Uterus (tissue), 4 donors: ENCODE data around the gene ZNF708. TPM values are rescaled to one million over a fixed set of nuclear protein-coding genes. Genes with fewer than 3 reads are reported as not detected.
"Not testable (repeated sequence)": the region's sequence is repeated elsewhere in the genome, so short reads cannot be mapped to it uniquely, and the experiment has no call there.

Experiments used
- DNase-seq, 2 donors: peaks; one replicate each; pipeline ENCODE4 v3.0.0-alpha.2; 2019 to 2020
- H3K27ac ChIP-seq, 2 donors: fragments of 200-600 bp; sonication (generic); 1 replicate in 1 of 2; 2 replicates in 1 of 2; pipeline ENCODE4 v1.5.1; 2016 to 2018
- H3K27me3 ChIP-seq, 2 donors: fragments of 200-600 bp; sonication (generic); one replicate each; pipeline ENCODE4 v1.5.1; 2018 to 2019; ENCODE audit warnings: control low read depth in 1 of 2
- H3K36me3 ChIP-seq, 2 donors: fragments of 200-600 bp; sonication (generic); one replicate each; pipeline ENCODE4 v1.5.1; 2019; ENCODE audit warnings: control low read depth in 1 of 2
- H3K4me1 ChIP-seq, 2 donors: fragments of 200-600 bp; sonication (generic); one replicate each; pipeline ENCODE4 v1.5.1; 2018 to 2019; ENCODE audit warnings: control low read depth in 1 of 2
- H3K4me3 ChIP-seq, 2 donors: fragments of 200-600 bp; sonication (generic); 1 replicate in 1 of 2; 2 replicates in 1 of 2; pipeline ENCODE4 v1.5.1; 2018 to 2019; ENCODE audit warnings: mild to moderate bottlenecking in 1 of 2
- H3K9me3 ChIP-seq, 2 donors: fragments of 200-600 bp; sonication (generic); one replicate each; pipeline ENCODE4 v1.5.1; 2019; ENCODE audit warnings: control low read depth in 1 of 2
- CTCF ChIP-seq, 4 experiments: fragments of 200-600 bp in 2 of 4; fragments of 450-650 bp in 2 of 4; sonication (generic) in 2 of 4; IDR thresholded peaks; one replicate each; pipeline ENCODE4 v1.5.1; 2016 to 2019; ENCODE audit warnings: antibody characterized with exemption in 4 of 4, mild to moderate bottlenecking in 2 of 4, moderate library complexity in 1 of 4
- POLR2A ChIP-seq, 2 donors: fragments of 450-650 bp; IDR thresholded peaks; one replicate each; pipeline ENCODE4 v1.6.1; 2016; ENCODE audit warnings: antibody characterized with exemption in 2 of 2, mild to moderate bottlenecking in 1 of 2, moderate library complexity in 1 of 2
- intact Hi-C: fragments of 100-400 bp; cut with DNase I; formaldehyde crosslinking; loops from one replicate; pipeline ENCODE4 v1.15.1; 2023; ENCODE audit warnings: low total_unique reads
- total RNA-seq, 4 donors: library from RNA; depleted of rRNA in 3 of 4; stranded (reverse); fragments of >200 nt in 3 of 4; gene quantifications; one replicate each; pipeline versions ENCODE4 v1.1.0 to v1.2.4, GENCODE V29; 2014 to 2023
- donor health status: DM: yes; HTN: yes; CAD: no.

Gene ZNF708
- total RNA-seq = 10 to 100 TPM in 3 of 4 donors, 1 to 10 TPM in 1; 2.3 to 30.4 (median 26.1) TPM

GRCh38 chr19:21328885-21329605 is at the start of gene ZNF708:
Gene ZNF708, minus strand, starts transcription at chr19:21329410. Its CDS starts 198 bp downstream, at chr19:21329212.
- Histone ChIP-seq H3K27ac (peak within 1 kb of the TSS; percentile 87 to 98), H3K9me3 (peaks cover 0 to 3% of the 10 kb centered on the region in 2 donors), H3K4me1 (no peaks in the 10 kb centered on the region), H3K4me3 (peak within 1 kb of the TSS; percentile 61 to 91), H3K36me3 (no peaks in the 10 kb centered on the region), H3K27me3 (no peaks in the 10 kb centered on the region)
- intact Hi-C loops = loop anchor here (2.0 kb wide), 1 partner anchor 30 kb away; the partner anchor contains the start of gene ZNF738
- TF ChIP-seq POLR2A (IDR thresholded peaks at IDR 0.05) = peak; percentile 53 to 66
- no peak for TF ChIP-seq CTCF (IDR thresholded peaks at IDR 0.05)
- DNase-seq = peak; percentile 81 to 87

- TF ChIP-seq CTCF (IDR thresholded peaks at IDR 0.05) = no peak
- no peak for TF ChIP-seq POLR2A (IDR thresholded peaks at IDR 0.05)
- no peak for DNase-seq
- Histone ChIP-seq H3K36me3 (no peaks in the 10 kb centered on the region), H3K27ac (no peak overlapping the region), H3K4me3 (no peak overlapping the region), H3K9me3 (no peaks in the 10 kb centered on the region), H3K4me1 (no peaks in the 10 kb centered on the region), H3K27me3 (no peaks in the 10 kb centered on the region)
- intact Hi-C loops = no loop called here
Measured at GRCh38 chr19:21362291-21362690, 33.1 kb upstream of the ZNF708 start.

- Histone ChIP-seq H3K4me1 (no peaks in the 10 kb centered on the region), H3K36me3 (no peaks in the 10 kb centered on the region), H3K4me3 (peak within 1 kb of the TSS; percentile 70 to 94), H3K27me3 (no peaks in the 10 kb centered on the region), H3K9me3 (no peaks in the 10 kb centered on the region), H3K27ac (peak within 1 kb of the TSS; percentile 73 to 80)
- intact Hi-C loops = loop anchor here (2.0 kb wide), 1 partner anchor 30 kb away; the partner anchor contains the start of gene ZNF708
- peak; percentile 92 to 93 for DNase-seq
- TF ChIP-seq CTCF (IDR thresholded peaks at IDR 0.05) (peak in 1 of 4 experiments; percentile 2), POLR2A (IDR thresholded peaks at IDR 0.05) (peak; percentile 31 to 67)
Measured at GRCh38 chr19:21358768-21359451, 29.7 kb upstream of the ZNF708 start, which contains the start of gene ZNF738. Gene ZNF738, plus strand, starts transcription at chr19:21359000. Its CDS starts 141 bp downstream, at chr19:21359141.

GRCh38 chr19:21352830-21353229 is 23.6 kb upstream of the ZNF708 start:
- Histone ChIP-seq H3K4me3 (no peak overlapping the region), H3K36me3 (no peaks in the 10 kb centered on the region), H3K9me3 (no peaks in the 10 kb centered on the region), H3K27me3 (no peaks in the 10 kb centered on the region), H3K27ac (no peak overlapping the region), H3K4me1 (no peaks in the 10 kb centered on the region)
- intact Hi-C loops = no loop called here
- TF ChIP-seq CTCF (IDR thresholded peaks at IDR 0.05) (no peak), POLR2A (IDR thresholded peaks at IDR 0.05) (no peak)
- no peak for DNase-seq

GRCh38 chr19:21344841-21345240 is 15.6 kb upstream of the ZNF708 start:
- H3K9me3 ChIP-seq, H3K36me3 ChIP-seq, H3K27me3 ChIP-seq, H3K4me3 ChIP-seq, intact Hi-C loops, H3K4me1 ChIP-seq, DNase-seq, H3K27ac ChIP-seq: not testable (repeated sequence)
